Measurements from ENCODE around the gene ZDHHC14.

DNA sequence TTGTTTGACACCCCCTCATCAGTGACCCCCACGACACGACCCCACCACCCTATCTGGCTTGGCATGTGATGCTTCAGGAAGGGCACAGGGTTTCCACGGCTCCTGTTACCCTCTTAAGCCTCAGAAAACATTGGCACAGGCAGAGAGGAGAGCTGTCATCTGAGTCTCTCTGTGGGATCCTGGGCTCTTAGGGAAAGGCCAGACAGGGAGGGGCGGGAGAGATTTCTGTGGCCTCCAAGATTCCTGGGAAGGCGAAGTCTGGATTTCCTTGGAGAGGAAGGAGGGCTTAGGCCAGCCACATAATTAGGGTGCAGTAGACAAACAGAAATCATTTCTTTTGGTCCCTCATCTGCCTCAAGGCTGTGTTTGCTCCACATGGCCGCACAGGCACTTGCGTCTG, 250.4 kb downstream of the ZDHHC14 start:
- TF ChIP-seq, protein P1, sequence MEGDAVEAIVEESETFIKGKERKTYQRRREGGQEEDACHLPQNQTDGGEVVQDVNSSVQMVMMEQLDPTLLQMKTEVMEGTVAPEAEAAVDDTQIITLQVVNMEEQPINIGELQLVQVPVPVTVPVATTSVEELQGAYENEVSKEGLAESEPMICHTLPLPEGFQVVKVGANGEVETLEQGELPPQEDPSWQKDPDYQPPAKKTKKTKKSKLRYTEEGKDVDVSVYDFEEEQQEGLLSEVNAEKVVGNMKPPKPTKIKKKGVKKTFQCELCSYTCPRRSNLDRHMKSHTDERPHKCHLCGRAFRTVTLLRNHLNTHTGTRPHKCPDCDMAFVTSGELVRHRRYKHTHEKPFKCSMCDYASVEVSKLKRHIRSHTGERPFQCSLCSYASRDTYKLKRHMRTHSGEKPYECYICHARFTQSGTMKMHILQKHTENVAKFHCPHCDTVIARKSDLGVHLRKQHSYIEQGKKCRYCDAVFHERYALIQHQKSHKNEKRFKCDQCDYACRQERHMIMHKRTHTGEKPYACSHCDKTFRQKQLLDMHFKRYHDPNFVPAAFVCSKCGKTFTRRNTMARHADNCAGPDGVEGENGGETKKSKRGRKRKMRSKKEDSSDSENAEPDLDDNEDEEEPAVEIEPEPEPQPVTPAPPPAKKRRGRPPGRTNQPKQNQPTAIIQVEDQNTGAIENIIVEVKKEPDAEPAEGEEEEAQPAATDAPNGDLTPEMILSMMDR (IDR thresholded peaks at IDR 0.05; ENCODE audit: low read depth, low read length, poor library complexity, severe bottlenecking): no peak
- TF ChIP-seq EZH2phosphoT487 (IDR thresholded peaks at IDR 0.05; ENCODE audit: borderline replicate concordance, low read length): no peak
